HG02623 (cell line): ENCODE results near the gene PGS1.

Source experiments
- ATAC-seq: cut with Tn5 transposase; IDR thresholded peaks from one replicate; pipeline ENCODE4 v1.9.1; 2021; ENCODE audit warnings: moderate library complexity; ENCODE audit not compliant: unreplicated experiment

The PGS1 gene

DNA sequence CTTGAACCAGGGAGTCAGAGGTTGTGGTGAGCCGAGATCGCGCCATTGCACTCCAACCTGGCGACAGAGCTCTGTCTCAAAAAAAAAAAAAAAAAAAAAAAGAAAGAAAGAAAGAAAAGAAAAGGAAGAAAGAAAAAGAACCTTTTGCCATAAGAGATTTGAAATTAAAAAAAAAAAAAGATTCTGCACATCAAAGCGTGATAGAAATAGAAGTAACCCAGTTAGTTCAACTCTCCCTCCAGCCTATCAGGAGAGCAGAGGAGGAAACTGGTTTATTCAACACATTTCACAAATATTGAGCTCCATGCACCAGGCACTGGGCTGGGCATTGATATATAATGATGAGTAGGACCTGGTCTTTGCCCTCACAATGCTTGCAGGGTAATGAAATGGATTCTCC is 16.2 kb upstream of the PGS1 start:
- ATAC-seq, result no peak

DNA sequence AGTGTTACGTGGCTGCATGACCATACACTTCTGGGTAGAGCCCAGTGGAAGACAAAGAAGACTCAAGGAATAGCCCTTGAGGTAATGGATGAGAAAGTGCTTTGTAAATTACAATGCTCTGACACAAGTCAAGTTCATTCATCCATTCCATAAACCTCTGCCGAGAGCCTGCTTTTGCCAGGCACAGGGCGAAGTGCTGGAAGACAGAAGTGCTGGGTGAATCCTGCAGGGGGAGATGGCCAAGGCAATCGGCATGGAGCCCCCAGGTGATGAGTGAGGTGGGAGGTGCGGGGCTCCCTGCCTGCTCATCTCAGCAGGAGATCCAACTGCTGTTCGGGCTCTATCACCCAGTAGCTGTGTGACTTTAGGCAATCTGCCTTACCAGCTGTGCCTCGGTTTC is 15.8 kb upstream of the PGS1 start:
- no peak for ATAC-seq

DNA sequence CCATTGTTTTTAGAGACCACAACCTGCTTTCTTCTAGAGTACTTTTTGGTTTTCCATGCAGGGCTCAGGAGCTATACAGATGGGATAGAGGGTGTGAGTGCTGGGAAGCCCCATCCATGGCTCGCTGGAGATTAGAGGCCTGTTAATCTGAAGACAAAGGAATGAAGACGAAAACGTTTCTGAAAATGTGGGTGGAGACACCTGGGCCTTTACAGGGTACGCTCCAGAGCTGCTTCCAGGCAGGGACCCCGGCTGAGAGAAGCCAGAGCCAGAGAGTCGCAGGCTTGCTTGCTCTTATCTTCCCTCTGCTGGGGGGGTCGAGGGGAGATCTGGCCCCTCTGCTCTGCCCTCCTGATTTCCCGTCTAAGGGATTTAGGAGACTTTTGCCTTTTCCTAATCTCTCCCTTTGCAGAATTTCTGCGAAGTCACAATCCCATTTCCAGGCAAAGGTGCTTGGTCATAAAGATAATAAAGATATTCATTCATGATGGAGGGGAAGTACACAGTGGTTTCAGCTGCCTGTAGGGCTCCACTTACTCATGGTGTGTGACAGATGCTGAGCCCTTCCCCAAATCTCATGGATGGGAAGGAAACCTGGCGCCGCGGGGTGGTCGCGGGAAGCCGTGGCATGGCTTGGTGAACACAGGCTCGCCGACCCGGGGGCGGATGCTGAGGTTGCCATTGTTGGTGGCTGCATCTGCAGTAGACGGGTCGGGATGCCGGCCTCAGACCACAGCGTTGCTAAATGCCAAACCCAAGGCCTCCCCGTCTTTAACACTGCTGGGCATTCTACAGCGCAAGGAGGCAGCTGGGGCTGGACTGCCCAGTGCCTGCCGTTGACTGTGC is 13.8 kb upstream of the PGS1 start:
- no peak for ATAC-seq

DNA sequence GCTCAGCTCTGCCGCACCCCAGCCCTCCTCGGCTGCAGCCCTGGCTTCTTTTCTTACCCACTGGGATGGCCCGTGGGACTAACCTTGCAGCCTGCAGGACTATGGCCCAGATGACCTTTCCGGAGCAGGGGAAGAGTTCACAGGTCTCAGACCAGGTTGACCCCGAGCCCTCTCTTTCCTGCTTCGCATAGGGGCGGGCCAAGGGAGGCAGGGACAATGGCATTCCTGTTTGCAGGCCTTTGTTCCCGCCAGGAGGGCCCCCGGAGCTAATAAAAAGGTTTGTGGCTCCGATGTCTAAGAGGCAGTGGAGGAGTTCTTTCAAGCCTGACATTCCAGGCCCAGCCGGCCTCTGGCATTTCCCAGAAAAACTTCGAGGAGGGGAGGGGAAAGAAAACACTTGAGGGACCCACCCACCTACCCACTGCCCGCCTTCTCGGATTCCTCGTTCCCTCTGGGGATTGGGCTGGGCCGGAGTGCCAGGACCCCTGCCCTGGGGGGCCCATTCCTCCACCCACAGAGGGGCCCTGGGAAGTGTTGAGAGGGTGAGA is 12.8 kb upstream of the PGS1 start:
- ATAC-seq, result no peak

DNA sequence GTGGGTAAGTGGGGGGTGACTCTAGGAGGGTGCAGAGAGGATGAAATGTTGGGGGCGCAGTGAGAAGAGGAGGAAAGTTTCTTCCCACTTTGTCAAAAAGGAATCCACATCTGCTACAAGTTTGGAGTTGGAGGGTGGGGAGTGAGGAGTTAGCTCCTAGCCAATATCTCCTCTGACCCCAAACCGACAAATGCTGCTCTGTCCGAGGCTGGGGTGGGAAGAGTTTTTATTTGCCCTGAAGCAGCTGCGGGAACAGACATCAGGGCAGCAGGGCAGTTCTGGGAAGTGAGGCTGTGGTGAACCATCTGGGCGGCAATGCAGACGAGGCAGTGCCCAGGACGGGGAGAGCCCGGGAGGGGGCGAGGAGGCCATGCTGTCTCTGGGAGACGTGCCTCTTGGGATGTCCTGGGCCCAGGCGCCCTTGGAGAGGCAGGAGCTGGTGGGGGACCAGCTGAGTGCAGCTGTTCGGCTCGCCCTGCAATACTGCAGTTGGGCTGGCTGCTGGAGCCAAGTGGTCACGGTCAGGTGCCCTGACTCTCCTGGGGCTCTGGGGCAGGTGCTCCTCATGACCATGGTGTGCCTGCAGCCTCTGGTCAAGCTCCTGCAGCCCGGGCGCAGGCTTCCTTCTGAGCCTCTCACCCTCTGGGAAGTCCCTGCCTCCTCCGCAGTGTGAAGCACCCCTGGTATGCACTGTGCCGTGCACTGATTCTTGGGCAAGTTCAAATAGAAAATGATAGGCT is 12.2 kb upstream of the PGS1 start:
- no peak for ATAC-seq

DNA sequence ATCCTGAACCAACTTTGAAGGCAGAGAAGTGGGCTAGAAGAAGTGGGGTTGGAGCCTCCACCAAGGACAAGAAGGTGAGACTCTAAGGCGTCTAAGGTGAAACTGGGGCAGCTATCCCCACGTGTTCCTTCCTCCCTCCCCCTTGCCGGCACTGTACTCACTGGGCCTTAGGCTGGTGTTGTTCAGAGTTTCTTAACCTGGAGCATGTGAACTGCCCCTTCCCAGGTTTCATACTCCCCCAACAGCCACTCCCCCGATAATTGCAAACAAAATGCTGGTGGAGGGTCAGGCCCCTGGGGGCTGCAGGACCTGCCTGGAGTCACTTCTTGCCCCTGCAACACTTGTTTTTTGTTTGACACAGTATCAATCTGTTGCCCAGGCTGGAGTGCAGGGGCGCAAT is 11.3 kb upstream of the PGS1 start:
- no peak for ATAC-seq

DNA sequence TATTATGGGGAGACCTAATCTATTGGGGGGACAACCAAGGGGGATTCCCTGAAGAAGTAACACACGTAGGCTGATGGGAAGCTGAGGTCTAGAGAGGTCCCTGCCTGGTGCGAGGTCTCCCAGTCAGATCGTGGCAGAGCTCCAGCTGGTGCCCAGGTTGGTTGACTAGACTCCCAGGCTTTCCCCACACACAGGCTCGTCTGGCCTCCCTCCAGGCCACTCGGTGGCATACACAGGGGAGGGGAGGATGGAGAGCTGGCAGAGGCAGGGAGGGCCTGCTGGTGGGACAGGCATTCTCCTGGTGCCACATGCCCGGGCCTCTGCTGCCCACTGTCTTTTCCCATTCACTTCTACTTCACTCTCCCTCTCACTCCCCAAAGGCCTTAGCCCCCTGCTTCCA is 10.1 kb upstream of the PGS1 start:
- no peak for ATAC-seq

DNA sequence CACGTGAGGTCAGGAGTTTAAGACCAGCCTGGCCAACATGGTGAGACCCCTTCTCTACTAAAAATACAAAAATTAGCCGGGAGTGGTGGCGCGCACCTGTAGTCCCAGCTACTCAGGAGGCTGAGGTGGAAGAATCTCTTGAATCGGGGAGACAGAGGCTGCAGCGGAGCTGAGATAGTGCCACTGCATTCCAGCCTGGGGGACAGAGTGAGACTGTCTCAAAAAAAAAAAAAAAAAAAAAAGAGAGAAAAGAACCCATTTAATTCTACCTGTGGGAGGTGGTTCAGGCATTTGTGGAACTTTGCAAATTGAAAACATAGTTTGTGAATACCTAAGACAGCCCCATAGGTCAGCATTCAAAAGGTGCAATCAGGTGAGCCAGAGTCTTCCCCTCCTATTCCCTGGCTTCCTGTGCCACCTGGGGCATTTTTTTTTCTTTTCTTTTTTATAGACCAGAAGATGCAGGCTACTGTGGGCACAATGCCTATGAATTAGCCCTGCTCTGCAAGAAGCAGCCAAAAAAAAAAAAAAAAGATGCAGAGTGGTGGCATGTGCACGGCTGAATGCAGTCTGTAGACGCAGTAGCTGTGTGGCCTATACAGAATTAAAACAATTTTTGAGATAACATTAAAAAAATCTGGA is 9.5 kb upstream of the PGS1 start:
- no peak for ATAC-seq

DNA sequence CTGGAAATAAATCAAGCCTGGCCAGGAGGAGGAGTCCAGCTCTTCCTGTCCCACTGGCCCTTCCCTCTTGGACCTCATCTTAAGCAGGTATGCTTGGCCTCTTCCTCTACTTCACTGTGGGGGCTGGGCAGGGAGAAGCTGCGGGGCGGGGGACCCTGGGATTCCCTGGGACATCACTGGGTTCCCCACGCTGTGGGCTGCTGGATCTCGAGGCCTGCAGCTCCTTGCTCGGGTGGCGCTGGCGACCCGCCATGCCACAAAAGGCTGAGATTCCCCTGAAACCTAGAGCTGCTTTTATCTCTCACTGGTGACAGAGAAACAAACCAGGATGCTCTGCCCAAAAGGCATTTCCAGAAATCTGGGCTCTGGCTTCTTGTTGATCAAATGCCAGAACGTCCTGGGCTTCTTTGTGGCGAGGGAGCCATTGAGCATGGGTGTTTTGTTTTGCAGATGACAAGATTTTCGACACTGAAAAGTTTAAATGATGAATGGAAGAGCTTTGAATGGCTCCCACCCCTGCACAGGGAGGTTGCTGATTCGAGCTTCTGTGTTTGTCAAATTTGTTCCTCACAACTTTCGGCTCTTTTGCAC is 8.6 kb upstream of the PGS1 start:
- no peak for ATAC-seq

DNA sequence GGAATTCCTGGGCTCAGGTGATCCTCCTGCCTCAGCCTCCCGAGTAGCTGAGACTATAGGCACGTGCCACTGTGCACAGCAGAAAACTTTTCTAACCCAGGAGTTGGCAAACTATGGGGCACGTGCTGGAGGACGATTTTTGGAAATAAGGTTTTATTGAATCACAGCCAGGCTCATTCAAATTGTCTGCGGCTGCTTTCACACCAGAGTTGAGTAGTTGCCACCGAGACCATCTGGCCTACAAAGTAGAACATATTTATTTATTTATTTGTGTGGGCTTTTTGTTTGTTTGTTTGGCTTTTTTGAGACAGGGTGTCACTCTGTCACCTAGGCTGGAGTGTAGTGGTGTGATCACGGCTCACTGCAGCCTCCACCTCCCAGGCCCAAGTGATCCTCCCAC is 7.4 kb upstream of the PGS1 start:
- ATAC-seq, result no peak

DNA sequence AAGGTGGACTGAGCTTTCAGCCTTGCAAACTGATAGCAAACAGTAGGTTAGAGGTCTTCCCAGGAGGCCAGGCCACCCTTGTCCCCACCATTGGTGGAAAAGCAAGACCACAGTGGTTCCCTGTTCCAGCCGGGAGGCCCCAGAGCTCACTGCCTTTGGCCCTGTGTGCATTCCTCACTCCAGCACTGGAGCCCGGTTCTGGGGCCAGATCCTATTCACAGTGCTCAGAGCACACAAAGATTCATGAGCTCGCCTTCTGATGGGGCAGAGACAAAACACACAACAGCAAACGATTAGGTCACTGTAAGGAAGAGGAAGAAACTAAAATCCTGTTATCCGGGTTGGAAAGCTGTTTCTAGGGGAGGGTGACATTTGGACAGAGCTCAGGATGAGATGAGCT is 5.6 kb upstream of the PGS1 start:
- no peak for ATAC-seq

DNA sequence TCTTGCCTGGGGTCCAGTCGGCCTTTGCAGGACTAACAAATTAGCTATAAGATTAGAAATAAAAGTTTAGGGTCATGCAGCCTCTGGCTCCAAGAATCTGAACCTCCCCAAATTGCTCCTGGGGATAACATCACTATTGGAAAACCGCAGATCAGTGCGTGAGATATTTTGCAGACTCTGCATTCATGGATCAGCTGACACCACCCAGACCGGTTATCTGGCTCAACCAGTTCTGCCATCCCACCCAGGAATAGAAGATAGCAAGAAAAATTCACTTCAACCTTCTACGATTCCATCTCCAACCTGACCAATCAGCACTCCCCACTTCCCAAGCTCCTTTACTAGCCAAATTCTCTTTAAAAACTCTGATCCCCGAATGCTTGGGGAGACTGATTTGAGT is 4.3 kb upstream of the PGS1 start:
- no peak for ATAC-seq

DNA sequence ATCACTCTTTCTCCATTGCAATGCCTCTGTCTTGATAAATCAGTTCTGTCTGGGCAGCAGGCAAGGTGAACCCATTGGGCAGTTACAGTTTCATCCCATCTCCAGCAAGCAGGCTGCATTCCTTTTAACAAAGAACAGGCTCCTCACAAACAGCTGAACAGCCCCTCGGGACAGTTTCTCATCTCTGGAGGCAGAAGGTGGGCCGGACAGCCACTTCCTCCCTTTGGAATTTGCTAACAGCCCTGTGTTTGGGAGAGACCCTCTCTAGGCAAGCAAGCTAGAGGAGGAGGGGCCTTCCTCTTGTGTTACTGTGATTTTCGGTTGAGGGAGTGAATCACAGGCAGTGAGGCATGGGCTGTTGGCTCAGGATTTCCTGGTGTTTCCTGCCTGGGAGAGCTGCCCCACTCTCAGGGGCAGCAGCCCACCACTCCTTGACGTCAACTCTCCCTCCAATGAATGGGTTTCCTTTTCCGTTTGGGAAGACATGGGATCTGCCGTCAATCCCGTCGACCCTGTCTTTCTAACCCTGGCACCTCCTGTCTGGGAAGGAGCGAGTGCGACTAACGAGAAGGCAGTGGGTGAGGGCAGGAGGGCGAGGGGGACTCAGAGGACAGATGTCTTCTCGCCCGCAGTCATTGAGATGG is 3.7 kb upstream of the PGS1 start:
- ATAC-seq, result no peak

DNA sequence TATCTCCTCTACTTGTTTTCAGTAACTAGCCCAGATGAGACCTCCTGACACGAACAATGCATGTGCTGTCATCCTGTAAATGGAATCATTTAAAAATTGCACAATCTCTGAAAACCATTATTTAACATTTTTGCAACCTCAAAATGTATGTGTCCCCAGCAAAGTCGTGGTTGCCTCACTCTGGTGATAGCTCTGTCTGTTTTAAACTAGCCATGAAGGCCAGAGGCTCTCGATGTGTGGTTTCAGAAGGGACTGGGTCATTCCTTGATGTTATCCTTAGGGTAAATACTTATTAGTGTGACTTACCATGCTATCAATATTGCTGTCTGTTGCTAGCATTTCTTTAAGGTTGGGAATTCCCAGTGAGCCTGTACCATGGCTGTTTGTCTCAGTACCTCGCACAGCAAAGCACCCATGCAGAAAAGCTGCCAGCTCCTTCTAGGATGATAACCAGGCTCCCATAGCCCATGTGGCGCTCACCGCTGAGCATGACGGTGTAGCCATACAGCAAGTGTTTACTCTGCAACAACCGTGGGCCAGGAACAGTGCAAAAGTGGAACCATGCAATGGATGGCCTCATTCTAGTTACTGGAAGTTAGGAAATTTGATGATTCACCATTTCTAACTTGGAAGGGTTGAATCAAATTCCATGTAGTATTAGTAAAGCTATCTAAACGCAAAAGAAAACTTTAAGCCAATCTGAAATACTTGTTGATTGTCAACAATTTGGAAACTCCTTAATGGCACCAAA is 2.9 kb upstream of the PGS1 start:
- no peak for ATAC-seq

DNA sequence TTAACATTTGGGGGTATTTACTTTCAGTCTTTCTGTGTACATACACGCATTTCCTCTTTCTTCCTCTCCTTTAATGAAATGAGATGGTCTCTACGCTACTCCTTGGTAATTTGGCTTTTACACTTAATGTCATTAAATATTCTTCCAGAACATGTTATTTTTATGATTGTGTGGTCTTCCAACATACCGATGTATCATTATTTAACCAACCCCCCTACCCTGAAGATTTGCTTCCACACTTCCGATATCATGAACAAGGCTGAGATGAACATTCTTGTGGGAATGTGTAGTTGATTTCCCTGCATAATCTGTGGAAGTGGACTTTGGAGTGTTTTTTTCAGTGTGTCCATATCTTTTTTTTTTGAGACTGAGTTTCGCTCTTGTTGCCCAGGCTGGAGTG is 2.3 kb upstream of the PGS1 start:
- ATAC-seq, result no peak

DNA sequence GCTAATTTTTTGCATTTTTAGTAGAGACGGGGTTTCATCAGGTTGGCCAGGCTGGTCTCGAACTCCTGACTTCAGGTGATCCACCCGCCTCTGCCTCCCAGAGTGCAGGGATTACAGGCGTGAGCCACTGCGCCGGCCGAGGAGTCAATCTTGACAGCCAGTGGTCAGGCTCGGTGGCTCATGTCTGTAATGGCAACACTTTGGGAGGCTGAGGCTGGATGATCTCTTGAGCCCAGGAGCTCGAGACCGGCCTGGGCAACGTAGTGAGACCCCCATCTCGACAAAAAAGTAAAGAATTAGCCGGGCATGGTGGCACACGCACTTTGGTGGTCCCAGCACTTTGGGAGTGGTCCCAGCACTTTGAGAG is 608 bp upstream of the PGS1 start:
- ATAC-seq, result no peak

DNA sequence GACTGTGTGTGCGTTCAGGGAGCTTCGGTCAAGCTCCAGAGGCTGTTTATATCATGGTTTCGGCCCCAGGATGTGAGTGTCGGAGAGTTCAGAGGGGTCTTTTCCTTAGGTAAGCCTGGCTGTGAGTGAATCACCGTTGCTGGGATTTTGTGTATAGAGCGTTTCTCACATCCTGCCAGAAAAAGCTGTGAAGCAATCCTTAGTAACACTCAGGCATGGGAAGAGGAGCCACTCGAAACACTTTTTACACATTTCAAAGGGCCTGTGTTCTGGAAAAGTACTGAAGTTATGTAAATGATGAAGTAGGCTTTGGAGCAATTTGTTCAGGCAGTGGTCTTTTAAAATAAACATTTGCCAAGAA is 662 bp downstream of the PGS1 start:
- ATAC-seq, result no peak

DNA sequence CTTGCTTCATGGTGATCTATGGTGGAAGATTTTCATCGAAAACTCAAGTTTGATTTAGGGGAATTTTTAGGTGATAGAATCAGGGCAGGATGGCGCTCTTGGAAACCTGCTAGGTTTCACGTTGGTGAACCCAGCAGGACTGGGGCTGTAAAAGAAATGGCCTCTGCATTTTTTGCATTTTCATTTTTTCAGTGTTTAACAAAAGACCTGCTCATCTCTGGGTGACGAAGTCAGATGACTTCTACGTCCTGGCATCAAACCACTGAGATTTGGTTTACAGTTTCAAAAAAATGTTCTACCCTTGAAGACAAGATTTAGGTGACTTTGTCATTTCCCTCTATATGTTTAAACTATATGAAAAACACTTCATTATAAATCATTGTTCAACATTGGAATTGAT is 1.9 kb downstream of the PGS1 start:
- ATAC-seq, result no peak

DNA sequence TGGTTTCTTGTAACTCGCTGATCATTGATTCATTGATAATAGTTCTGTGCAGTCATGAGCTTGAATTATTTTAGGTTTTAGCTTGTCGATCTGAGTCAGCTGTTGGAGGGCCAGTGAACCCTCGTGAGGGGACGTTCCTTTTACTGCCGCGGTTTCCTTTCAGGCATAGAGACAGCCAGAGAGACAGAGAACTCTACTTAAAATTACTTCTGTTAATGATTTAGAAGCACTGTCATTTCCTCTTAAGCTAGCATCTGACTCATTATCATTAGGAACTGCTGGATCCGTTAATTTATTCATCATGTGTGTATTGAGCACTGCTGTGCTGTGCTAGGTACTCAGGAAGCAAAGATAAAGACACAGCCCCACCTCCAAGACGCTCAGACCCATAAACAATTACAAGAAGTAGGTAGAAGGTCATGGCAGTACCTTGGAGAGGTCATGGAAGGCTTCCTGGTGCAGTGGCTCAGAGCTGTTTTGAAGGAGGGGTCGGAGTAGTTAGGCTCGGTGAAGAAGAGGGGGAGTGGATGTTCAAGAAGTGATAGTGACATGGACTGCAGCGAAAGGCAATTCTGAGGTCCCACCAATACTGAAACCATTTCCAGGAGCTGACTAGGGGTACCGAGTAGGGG is 3.3 kb downstream of the PGS1 start:
- no peak for ATAC-seq
